Liver (tissue), 9 donors: ENCODE measurements around the gene ARHGEF9. TPM values are rescaled to one million over a fixed set of nuclear protein-coding genes. Genes with fewer than 3 reads are reported as not detected.

Source experiments
- DNase-seq: peaks from one replicate; pipeline ENCODE4 v3.0.0-alpha.2; 2017; ENCODE audit warnings: low spot score
- H3K27ac ChIP-seq, 2 donors: one replicate each; pipeline ENCODE4 v1.7.0; 2013; ENCODE audit warnings: inconsistent platforms in 2 of 2, low read length in 2 of 2, control low read depth in 1 of 2, low read depth in 1 of 2, mild to moderate bottlenecking in 1 of 2
- H3K27me3 ChIP-seq, 4 donors: one replicate each; pipeline versions ENCODE4 v1.6.1 to v1.7.0; 2013; ENCODE audit warnings: low read length in 3 of 4, inconsistent platforms in 1 of 4, mild to moderate bottlenecking in 1 of 4, moderate library complexity in 1 of 4; ENCODE audit not compliant: control insufficient read depth in 4 of 4, insufficient read depth in 4 of 4
- H3K36me3 ChIP-seq, 4 donors: one replicate each; pipeline versions ENCODE4 v1.6.1 to v1.7.0; 2013; ENCODE audit warnings: low read length in 3 of 4, mild to moderate bottlenecking in 3 of 4, low read depth in 1 of 4, moderate library complexity in 1 of 4; ENCODE audit not compliant: control insufficient read depth in 4 of 4, insufficient read depth in 3 of 4
- H3K4me1 ChIP-seq, 4 donors: one replicate each; pipeline versions ENCODE4 v1.6.1 to v1.7.0; 2013; ENCODE audit warnings: low read length in 3 of 4, mild to moderate bottlenecking in 3 of 4, moderate library complexity in 1 of 4; ENCODE audit not compliant: control insufficient read depth in 4 of 4, insufficient read depth in 4 of 4
- H3K4me3 ChIP-seq, 3 donors: one replicate each; pipeline versions ENCODE4 v1.6.1 to v1.7.0; 2013; ENCODE audit warnings: low read length in 3 of 3, control low read depth in 1 of 3, low read depth in 1 of 3, mild to moderate bottlenecking in 1 of 3
- H3K9ac ChIP-seq, 2 donors: one replicate each; pipeline ENCODE4 v1.7.0; 2013; ENCODE audit warnings: low read length in 2 of 2, mild to moderate bottlenecking in 2 of 2, moderate library complexity in 2 of 2, control low read depth in 1 of 2, low read depth in 1 of 2
- H3K9me3 ChIP-seq, 4 donors: one replicate each; pipeline versions ENCODE4 v1.6.1 to v1.7.0; 2013; ENCODE audit warnings: low read length in 3 of 4; ENCODE audit not compliant: control insufficient read depth in 4 of 4
- FOXA1 ChIP-seq: IDR thresholded peaks from 2 replicates; pipeline ENCODE4 v1.6.1; 2016; ENCODE audit warnings: antibody characterized with exemption
- FOXA2 ChIP-seq: IDR thresholded peaks from 2 replicates; pipeline ENCODE4 v1.6.1; 2016; ENCODE audit warnings: antibody characterized with exemption
- GABPA ChIP-seq, 2 donors: IDR thresholded peaks in 1 of 2; conservative IDR thresholded peaks in 1 of 2; 2 replicates each; pipeline ENCODE4 v1.6.1; 2016; ENCODE audit warnings: antibody characterized with exemption in 2 of 2, mild to moderate bottlenecking in 1 of 2, moderate library complexity in 1 of 2
- HNF4A ChIP-seq, 2 donors: conservative IDR thresholded peaks; 2 replicates each; pipeline ENCODE4 v1.6.1; 2016; ENCODE audit warnings: antibody characterized with exemption in 2 of 2, mild to moderate bottlenecking in 2 of 2
- HNF4G ChIP-seq: IDR thresholded peaks from 2 replicates; pipeline ENCODE4 v1.6.1; 2016; ENCODE audit warnings: antibody characterized with exemption
- JUND ChIP-seq, 2 donors: IDR thresholded peaks; 2 replicates each; pipeline ENCODE4 v1.6.1; 2016; ENCODE audit warnings: antibody characterized with exemption in 2 of 2
- MAX ChIP-seq: IDR thresholded peaks from 2 replicates; pipeline ENCODE4 v1.6.1; 2016; ENCODE audit warnings: antibody characterized with exemption
- NR2F2 ChIP-seq: IDR thresholded peaks from 2 replicates; pipeline ENCODE4 v1.6.1; 2016; ENCODE audit warnings: antibody characterized with exemption
- RAD21 ChIP-seq, 2 donors: IDR thresholded peaks; 2 replicates each; pipeline ENCODE4 v1.6.1; 2016; ENCODE audit warnings: antibody characterized with exemption in 2 of 2, mild to moderate bottlenecking in 2 of 2
- RXRA ChIP-seq, 2 donors: IDR thresholded peaks; 2 replicates each; pipeline ENCODE4 v1.6.1; 2017 to 2018; ENCODE audit warnings: antibody characterized with exemption in 2 of 2, mild to moderate bottlenecking in 1 of 2
- SP1 ChIP-seq: IDR thresholded peaks from 2 replicates; pipeline ENCODE4 v1.6.1; 2018; ENCODE audit warnings: antibody characterized with exemption, mild to moderate bottlenecking
- TAF1 ChIP-seq: conservative IDR thresholded peaks from 2 replicates; pipeline ENCODE4 v1.6.1; 2016; ENCODE audit warnings: antibody characterized with exemption, mild to moderate bottlenecking
- YY1 ChIP-seq: IDR thresholded peaks from 2 replicates; pipeline ENCODE4 v1.6.1; 2016; ENCODE audit warnings: antibody characterized with exemption, mild to moderate bottlenecking
- ZBTB33 ChIP-seq: IDR thresholded peaks from 2 replicates; pipeline ENCODE4 v1.6.1; 2016; ENCODE audit warnings: antibody characterized with exemption
- WGBS: extraction: QIAGEN DNeasy Blood & Tissue Kit; methylation state at CpG from one replicate; pipeline ENCODE4 v1.1.7; 2013; 5-methylcytosine and 5-hydroxymethylcytosine counted together
- polyA plus RNA-seq, 2 donors: library from polyadenylated mRNA; stranded (reverse) in 1 of 2; unstranded in 1 of 2; fragments of 200-250 nt in 1 of 2; fragments of >200 nt in 1 of 2; fragmentation: Nextera tagmentation in 1 of 2; extraction: Ambion mirVana in 1 of 2; gene quantifications; one replicate each; pipeline versions ENCODE4 v1.2.1 to v1.2.3, GENCODE V29; 2013 to 2015
- total RNA-seq, 2 donors: library from RNA; depleted of rRNA; stranded (reverse); fragments of >200 nt; gene quantifications; one replicate each; pipeline ENCODE4 v1.2.3, GENCODE V29; 2014
- TF ChIP-seq, protein P1 (sequence below): fragments of 150-350 bp; IDR thresholded peaks from 2 replicates; pipeline ENCODE4 v1.5.1; 2017; ENCODE audit warnings: improper control_type of control experiment, low read depth, low read length; ENCODE audit not compliant: missing input control
- TF ChIP-seq, protein P2 (sequence below): IDR thresholded peaks from 2 replicates; pipeline ENCODE4 v1.6.1; 2016; ENCODE audit warnings: antibody characterized with exemption, mild to moderate bottlenecking
- donor health status: healthy.
- donor health status: healthy.
- donor health status: healthy.
- donor health status: healthy.
- donor health status: healthy.

The ARHGEF9 gene
- total and polyA plus RNA-seq, 4 donors = 2.1 to 9.0 (median 6.2) TPM

GRCh38 chrX:63675716-63676115 lies 109.3 kb downstream of the ARHGEF9 start:
- no peak for DNase-seq
- WGBS = 93% methylated on average over 2 of the region's 2 CpGs
- no peaks in the 10 kb centered on the region for H3K9me3 ChIP-seq
- H3K4me1 ChIP-seq = no peaks in the 10 kb centered on the region
- TF ChIP-seq GABPA (IDR thresholded peaks at IDR 0.05 in 1 of 2, conservative IDR thresholded peaks at IDR 0.05 in 1 of 2) (no peak), MAX (no peak), HNF4G (no peak), RAD21 (IDR thresholded peaks at IDR 0.05) (no peak), RXRA (IDR thresholded peaks at IDR 0.05) (no peak), TAF1 (no peak), JUND (IDR thresholded peaks at IDR 0.05) (no peak)
- TF ChIP-seq, protein P1, sequence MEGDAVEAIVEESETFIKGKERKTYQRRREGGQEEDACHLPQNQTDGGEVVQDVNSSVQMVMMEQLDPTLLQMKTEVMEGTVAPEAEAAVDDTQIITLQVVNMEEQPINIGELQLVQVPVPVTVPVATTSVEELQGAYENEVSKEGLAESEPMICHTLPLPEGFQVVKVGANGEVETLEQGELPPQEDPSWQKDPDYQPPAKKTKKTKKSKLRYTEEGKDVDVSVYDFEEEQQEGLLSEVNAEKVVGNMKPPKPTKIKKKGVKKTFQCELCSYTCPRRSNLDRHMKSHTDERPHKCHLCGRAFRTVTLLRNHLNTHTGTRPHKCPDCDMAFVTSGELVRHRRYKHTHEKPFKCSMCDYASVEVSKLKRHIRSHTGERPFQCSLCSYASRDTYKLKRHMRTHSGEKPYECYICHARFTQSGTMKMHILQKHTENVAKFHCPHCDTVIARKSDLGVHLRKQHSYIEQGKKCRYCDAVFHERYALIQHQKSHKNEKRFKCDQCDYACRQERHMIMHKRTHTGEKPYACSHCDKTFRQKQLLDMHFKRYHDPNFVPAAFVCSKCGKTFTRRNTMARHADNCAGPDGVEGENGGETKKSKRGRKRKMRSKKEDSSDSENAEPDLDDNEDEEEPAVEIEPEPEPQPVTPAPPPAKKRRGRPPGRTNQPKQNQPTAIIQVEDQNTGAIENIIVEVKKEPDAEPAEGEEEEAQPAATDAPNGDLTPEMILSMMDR = no peak
- no peak overlapping the region for H3K27ac ChIP-seq
- H3K27me3 ChIP-seq = no peaks in the 10 kb centered on the region
- H3K9ac ChIP-seq = no peak overlapping the region
- H3K36me3 ChIP-seq = peaks cover 4 to 7% (median 5%) of the 10 kb centered on the region in 4 donors
- H3K4me3 ChIP-seq = no peak overlapping the region

DNA sequence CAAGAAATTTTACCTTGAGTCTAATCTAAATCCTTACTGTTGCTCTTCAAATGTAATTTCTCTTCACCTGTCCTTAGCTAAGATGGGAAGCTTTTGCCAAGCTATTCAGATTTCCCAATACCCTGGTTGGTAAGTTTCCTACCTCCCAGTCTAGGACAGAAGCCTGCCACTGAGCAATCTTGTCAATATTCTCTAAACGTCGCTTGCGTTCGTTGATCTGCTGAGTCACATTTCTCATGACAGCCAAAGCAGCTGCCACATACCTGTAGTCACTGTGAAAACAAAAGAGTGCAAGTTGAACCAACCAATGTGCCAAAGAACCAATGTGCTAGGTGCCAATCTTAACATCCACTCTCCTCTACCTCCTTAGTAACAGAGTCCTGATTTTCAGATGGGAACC lies 111.1 kb downstream of the ARHGEF9 start:
- no peak overlapping the region for H3K27ac ChIP-seq
- no peak for DNase-seq
- 83% methylated on average over 4 of the region's 4 CpGs for WGBS
- H3K27me3 ChIP-seq = no peaks in the 10 kb centered on the region
- no peak overlapping the region for H3K4me3 ChIP-seq
- TF ChIP-seq HNF4G (no peak), FOXA1 (no peak), RXRA (IDR thresholded peaks at IDR 0.05) (no peak), TAF1 (no peak)
- TF ChIP-seq, protein P2, sequence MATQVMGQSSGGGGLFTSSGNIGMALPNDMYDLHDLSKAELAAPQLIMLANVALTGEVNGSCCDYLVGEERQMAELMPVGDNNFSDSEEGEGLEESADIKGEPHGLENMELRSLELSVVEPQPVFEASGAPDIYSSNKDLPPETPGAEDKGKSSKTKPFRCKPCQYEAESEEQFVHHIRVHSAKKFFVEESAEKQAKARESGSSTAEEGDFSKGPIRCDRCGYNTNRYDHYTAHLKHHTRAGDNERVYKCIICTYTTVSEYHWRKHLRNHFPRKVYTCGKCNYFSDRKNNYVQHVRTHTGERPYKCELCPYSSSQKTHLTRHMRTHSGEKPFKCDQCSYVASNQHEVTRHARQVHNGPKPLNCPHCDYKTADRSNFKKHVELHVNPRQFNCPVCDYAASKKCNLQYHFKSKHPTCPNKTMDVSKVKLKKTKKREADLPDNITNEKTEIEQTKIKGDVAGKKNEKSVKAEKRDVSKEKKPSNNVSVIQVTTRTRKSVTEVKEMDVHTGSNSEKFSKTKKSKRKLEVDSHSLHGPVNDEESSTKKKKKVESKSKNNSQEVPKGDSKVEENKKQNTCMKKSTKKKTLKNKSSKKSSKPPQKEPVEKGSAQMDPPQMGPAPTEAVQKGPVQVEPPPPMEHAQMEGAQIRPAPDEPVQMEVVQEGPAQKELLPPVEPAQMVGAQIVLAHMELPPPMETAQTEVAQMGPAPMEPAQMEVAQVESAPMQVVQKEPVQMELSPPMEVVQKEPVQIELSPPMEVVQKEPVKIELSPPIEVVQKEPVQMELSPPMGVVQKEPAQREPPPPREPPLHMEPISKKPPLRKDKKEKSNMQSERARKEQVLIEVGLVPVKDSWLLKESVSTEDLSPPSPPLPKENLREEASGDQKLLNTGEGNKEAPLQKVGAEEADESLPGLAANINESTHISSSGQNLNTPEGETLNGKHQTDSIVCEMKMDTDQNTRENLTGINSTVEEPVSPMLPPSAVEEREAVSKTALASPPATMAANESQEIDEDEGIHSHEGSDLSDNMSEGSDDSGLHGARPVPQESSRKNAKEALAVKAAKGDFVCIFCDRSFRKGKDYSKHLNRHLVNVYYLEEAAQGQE = no peak
- H3K36me3 ChIP-seq = peaks cover 3 to 8% (median 5%) of the 10 kb centered on the region in 4 donors
- H3K4me1 ChIP-seq = no peaks in the 10 kb centered on the region
- no peaks in the 10 kb centered on the region for H3K9me3 ChIP-seq
- no peak overlapping the region for H3K9ac ChIP-seq

DNA sequence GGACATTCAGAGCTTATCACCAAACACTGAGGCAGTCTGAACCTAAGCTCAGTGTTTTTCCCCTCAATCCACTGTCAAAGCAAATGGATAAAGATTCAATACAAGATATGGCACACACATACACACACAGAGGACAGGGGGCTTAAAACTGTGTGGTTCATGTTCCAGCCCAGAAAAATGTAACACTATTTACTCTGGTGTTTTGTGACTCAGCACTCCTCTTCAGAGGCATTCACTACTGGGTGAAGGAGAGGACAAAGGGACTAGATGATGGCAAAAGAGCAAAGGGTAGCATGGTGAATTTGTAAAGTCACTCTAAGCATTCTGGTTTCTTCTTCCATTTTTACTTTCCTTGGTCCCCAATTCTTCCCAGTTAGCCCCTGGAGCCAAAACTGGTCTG lies 120.3 kb downstream of the ARHGEF9 start:
- Histone ChIP-seq H3K27ac (no peak overlapping the region), H3K9me3 (peaks cover 0 to 7% (median 1%) of the 10 kb centered on the region in 4 donors), H3K36me3 (peaks cover 0 to 7% (median 5%) of the 10 kb centered on the region in 4 donors), H3K4me3 (no peak overlapping the region), H3K27me3 (no peaks in the 10 kb centered on the region), H3K9ac (no peak overlapping the region), H3K4me1 (no peaks in the 10 kb centered on the region)
- DNase-seq = no peak
- TF ChIP-seq NR2F2 = no peak
- TF ChIP-seq FOXA2 = no peak
- TF ChIP-seq ZBTB33 = no peak
- TF ChIP-seq, protein P1 = no peak
- no peak for TF ChIP-seq HNF4A (conservative IDR thresholded peaks at IDR 0.05)
- no peak for TF ChIP-seq MAX
- no peak for TF ChIP-seq RAD21 (IDR thresholded peaks at IDR 0.05)
- TF ChIP-seq HNF4G = no peak
- TF ChIP-seq JUND (IDR thresholded peaks at IDR 0.05) = no peak
- no peak for TF ChIP-seq FOXA1
- no peak for TF ChIP-seq SP1
- TF ChIP-seq YY1 = no peak
- TF ChIP-seq TAF1 = no peak
- TF ChIP-seq RXRA (IDR thresholded peaks at IDR 0.05) = no peak
- TF ChIP-seq GABPA (IDR thresholded peaks at IDR 0.05 in 1 of 2, conservative IDR thresholded peaks at IDR 0.05 in 1 of 2) = no peak
